Measurements from ENCODE around the gene STKLD1.

DNA sequence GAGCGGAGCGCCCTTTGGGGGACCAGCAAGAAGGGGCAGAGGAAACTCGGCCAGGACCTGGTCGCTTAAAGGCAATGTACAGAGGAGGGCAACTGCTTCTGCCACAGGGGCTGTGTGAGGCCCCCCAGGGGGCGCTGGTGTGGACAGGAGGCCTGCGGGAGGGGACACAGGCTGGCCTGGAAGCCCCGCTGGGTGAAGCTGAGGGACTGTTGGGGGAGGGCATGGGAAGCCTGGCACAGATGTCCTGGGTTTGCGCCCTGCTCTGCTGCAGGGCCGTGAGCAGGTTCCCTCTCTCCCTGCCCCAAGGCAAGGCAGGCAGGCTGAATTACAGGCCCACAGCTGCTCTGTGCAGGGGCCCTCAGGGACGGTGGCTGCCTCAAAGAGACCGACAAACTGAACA lies 33.6 kb upstream of the STKLD1 start:
- no peak for TF ChIP-seq POLR2A (IDR thresholded peaks at IDR 0.05)
- no peak for TF ChIP-seq CTCF (IDR thresholded peaks at IDR 0.05)
- no peak for TF ChIP-seq POLR2AphosphoS5 (IDR thresholded peaks at IDR 0.05)
- no peak for TF ChIP-seq EP300 (IDR thresholded peaks at IDR 0.05; ENCODE audit: low read depth)
